HepG2 (cell line): ENCODE data around the gene SNX15. TPM values are rescaled to one million over a fixed set of nuclear protein-coding genes. Genes with fewer than 3 reads are reported as not detected.

Source experiments
- GTF2F1 ChIP-seq: fragments of 150-350 bp; IDR thresholded peaks from 2 replicates; pipeline ENCODE4 v1.6.1; 2014; ENCODE audit warnings: low read length
- NFYB ChIP-seq: sonication (generic); formaldehyde crosslinking; IDR thresholded peaks from 2 replicates; pipeline ENCODE4 v1.4.0; 2020; ENCODE audit warnings: missing genetic modification reagents
- TMF1 ChIP-seq: sonication (generic); formaldehyde crosslinking; IDR thresholded peaks from 2 replicates; pipeline ENCODE4 v1.8.1; 2022; ENCODE audit warnings: low read depth, missing genetic modification reagents
- ZBTB8A ChIP-seq: sonication (generic); formaldehyde crosslinking; IDR thresholded peaks from 2 replicates; pipeline ENCODE4 v1.4.0; 2020; ENCODE audit warnings: mild to moderate bottlenecking, low read depth, missing genetic modification reagents, borderline replicate concordance
- ZFP36L1 ChIP-seq: sonication (generic); formaldehyde crosslinking; IDR thresholded peaks from 2 replicates; pipeline ENCODE4 v1.8.0; 2022; ENCODE audit warnings: mild to moderate bottlenecking, missing genetic modification reagents, moderate library complexity
- ZNF431 ChIP-seq: sonication (generic); formaldehyde crosslinking; IDR thresholded peaks from 2 replicates; pipeline ENCODE4 v1.9.0; 2022; ENCODE audit warnings: missing genetic modification reagents, low read depth, mild to moderate bottlenecking, borderline replicate concordance
- ZNF605 ChIP-seq: sonication (generic); formaldehyde crosslinking; IDR thresholded peaks from 2 replicates; pipeline ENCODE4 v1.8.0; 2022; ENCODE audit warnings: mild to moderate bottlenecking, missing genetic modification reagents
- ZNF782 ChIP-seq: sonication (generic); formaldehyde crosslinking; IDR thresholded peaks from 2 replicates; pipeline ENCODE4 v1.4.0; 2020; ENCODE audit warnings: missing genetic modification reagents, mild to moderate bottlenecking, borderline replicate concordance
- polyA plus RNA-seq, 8 experiments: library from polyadenylated mRNA; depleted of rRNA in 3 of 8; stranded (reverse) in 7 of 8; unstranded in 1 of 8; fragments of >200 nt; fragmentation: Illumina TruSeq in 4 of 8; extraction: Trizol in 4 of 8; gene quantifications; 2 replicates each; pipeline versions ENCODE4 v1.2.1 to v1.2.3, GENCODE V29; 2011 to 2016; ENCODE audit warnings: low read depth in 4 of 8, missing spikeins in 1 of 8, mixed read lengths in 1 of 8; ENCODE audit not compliant: insufficient read depth in 1 of 8
- total RNA-seq, 5 experiments: library from RNA; depleted of rRNA; stranded (reverse); fragments of >200 nt; fragmentation: Illumina TruSeq; extraction: Trizol; gene quantifications; 2 replicates each; pipeline ENCODE4 v1.2.3, GENCODE V29; 2016; ENCODE audit warnings: low read depth in 1 of 5
- TF ChIP-seq, protein P1 (sequence below): IDR thresholded peaks from 2 replicates; pipeline ENCODE4 v1.6.1; 2016; ENCODE audit warnings: low read depth, missing genetic modification reagents, missing compliant biosample characterization
- TF ChIP-seq, protein P2 (sequence below): sonication (generic); formaldehyde crosslinking; conservative IDR thresholded peaks from 2 replicates; pipeline ENCODE4 v1.4.0; 2020; ENCODE audit warnings: missing genetic modification reagents
- TF ChIP-seq, protein P3 (sequence below): sonication (generic); formaldehyde crosslinking; IDR thresholded peaks from 2 replicates; pipeline ENCODE4 v1.5.0; 2020; ENCODE audit warnings: mild to moderate bottlenecking, missing genetic modification reagents
- TF ChIP-seq, protein P4 (sequence below): sonication (generic); formaldehyde crosslinking; IDR thresholded peaks from 2 replicates; pipeline ENCODE4 v1.4.0; 2020; ENCODE audit warnings: missing genetic modification reagents

SNX15 gene
- total and polyA plus RNA-seq, 2 of the 13 experiments (the other 11 are each of a cell fraction or from before 2014, with no cell fraction given), result 19.1 to 22.6 TPM

DNA sequence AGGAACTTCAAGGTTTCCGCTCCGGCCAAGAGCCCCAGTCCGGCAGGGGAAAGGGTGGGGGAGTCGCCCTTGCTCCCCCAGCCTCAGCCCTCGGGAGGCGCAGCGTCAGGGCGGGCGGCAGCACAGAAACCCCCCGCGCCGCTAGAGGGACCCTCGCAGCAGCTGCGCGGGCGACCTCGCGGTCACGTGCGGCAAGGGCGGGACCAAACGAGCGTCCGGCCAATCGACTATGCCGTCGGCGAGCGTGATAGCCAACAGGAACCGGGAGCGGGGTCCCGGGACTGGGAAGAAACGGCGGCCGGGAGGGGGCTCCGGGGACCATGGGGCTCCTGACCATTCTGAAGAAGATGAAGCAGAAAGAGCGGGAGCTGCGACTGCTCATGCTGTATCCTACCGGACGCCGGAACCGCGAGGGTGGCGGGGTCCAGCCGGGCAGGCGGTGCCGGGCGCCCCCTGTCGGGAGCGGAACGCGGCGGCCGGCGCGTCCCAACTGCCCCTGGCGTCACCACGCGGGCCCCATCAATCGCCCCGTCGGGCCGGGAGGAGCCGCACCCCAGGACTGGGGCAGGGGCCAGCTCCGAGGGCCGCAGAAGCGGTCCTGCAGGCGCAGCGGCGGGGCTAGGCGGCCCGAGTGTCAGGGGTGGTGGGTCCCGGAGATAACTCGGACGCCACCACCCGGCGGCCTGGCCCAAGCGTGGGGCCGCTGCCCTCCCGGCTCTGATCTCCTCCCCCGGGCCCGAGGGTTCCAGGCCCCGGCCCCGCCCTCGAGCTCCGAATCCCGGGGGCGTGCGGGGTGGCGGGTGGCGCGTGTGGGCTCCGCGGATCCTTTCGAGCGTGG lies 13.1 kb upstream of the SNX15 start, which contains the start of gene ARL2 (continued):
- peak; percentile 65 for TF ChIP-seq ZNF782 (CRISPR knock-in tag)
- peak; percentile 90 for TF ChIP-seq NFYB (CRISPR knock-in tag)
- no peak for TF ChIP-seq GTF2F1
- TF ChIP-seq, protein P1, sequence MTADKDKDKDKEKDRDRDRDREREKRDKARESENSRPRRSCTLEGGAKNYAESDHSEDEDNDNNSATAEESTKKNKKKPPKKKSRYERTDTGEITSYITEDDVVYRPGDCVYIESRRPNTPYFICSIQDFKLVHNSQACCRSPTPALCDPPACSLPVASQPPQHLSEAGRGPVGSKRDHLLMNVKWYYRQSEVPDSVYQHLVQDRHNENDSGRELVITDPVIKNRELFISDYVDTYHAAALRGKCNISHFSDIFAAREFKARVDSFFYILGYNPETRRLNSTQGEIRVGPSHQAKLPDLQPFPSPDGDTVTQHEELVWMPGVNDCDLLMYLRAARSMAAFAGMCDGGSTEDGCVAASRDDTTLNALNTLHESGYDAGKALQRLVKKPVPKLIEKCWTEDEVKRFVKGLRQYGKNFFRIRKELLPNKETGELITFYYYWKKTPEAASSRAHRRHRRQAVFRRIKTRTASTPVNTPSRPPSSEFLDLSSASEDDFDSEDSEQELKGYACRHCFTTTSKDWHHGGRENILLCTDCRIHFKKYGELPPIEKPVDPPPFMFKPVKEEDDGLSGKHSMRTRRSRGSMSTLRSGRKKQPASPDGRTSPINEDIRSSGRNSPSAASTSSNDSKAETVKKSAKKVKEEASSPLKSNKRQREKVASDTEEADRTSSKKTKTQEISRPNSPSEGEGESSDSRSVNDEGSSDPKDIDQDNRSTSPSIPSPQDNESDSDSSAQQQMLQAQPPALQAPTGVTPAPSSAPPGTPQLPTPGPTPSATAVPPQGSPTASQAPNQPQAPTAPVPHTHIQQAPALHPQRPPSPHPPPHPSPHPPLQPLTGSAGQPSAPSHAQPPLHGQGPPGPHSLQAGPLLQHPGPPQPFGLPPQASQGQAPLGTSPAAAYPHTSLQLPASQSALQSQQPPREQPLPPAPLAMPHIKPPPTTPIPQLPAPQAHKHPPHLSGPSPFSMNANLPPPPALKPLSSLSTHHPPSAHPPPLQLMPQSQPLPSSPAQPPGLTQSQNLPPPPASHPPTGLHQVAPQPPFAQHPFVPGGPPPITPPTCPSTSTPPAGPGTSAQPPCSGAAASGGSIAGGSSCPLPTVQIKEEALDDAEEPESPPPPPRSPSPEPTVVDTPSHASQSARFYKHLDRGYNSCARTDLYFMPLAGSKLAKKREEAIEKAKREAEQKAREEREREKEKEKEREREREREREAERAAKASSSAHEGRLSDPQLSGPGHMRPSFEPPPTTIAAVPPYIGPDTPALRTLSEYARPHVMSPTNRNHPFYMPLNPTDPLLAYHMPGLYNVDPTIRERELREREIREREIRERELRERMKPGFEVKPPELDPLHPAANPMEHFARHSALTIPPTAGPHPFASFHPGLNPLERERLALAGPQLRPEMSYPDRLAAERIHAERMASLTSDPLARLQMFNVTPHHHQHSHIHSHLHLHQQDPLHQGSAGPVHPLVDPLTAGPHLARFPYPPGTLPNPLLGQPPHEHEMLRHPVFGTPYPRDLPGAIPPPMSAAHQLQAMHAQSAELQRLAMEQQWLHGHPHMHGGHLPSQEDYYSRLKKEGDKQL (CRISPR knock-in tag), result no peak
- peak; percentile 83; the same call in 1 of the 2 replicates for TF ChIP-seq ZNF431
- TF ChIP-seq, protein P2, sequence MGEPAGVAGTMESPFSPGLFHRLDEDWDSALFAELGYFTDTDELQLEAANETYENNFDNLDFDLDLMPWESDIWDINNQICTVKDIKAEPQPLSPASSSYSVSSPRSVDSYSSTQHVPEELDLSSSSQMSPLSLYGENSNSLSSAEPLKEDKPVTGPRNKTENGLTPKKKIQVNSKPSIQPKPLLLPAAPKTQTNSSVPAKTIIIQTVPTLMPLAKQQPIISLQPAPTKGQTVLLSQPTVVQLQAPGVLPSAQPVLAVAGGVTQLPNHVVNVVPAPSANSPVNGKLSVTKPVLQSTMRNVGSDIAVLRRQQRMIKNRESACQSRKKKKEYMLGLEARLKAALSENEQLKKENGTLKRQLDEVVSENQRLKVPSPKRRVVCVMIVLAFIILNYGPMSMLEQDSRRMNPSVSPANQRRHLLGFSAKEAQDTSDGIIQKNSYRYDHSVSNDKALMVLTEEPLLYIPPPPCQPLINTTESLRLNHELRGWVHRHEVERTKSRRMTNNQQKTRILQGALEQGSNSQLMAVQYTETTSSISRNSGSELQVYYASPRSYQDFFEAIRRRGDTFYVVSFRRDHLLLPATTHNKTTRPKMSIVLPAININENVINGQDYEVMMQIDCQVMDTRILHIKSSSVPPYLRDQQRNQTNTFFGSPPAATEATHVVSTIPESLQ (CRISPR knock-in tag), result no peak
- TF ChIP-seq, protein P3, sequence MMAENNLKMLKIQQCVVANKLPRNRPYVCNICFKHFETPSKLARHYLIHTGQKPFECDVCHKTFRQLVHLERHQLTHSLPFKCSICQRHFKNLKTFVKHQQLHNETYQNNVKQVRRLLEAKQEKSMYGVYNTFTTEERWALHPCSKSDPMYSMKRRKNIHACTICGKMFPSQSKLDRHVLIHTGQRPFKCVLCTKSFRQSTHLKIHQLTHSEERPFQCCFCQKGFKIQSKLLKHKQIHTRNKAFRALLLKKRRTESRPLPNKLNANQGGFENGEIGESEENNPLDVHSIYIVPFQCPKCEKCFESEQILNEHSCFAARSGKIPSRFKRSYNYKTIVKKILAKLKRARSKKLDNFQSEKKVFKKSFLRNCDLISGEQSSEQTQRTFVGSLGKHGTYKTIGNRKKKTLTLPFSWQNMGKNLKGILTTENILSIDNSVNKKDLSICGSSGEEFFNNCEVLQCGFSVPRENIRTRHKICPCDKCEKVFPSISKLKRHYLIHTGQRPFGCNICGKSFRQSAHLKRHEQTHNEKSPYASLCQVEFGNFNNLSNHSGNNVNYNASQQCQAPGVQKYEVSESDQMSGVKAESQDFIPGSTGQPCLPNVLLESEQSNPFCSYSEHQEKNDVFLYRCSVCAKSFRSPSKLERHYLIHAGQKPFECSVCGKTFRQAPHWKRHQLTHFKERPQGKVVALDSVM, result no peak
- no peak; the same call in 1 of the 2 replicates for TF ChIP-seq TMF1 (CRISPR knock-in tag)
- TF ChIP-seq, protein P4, sequence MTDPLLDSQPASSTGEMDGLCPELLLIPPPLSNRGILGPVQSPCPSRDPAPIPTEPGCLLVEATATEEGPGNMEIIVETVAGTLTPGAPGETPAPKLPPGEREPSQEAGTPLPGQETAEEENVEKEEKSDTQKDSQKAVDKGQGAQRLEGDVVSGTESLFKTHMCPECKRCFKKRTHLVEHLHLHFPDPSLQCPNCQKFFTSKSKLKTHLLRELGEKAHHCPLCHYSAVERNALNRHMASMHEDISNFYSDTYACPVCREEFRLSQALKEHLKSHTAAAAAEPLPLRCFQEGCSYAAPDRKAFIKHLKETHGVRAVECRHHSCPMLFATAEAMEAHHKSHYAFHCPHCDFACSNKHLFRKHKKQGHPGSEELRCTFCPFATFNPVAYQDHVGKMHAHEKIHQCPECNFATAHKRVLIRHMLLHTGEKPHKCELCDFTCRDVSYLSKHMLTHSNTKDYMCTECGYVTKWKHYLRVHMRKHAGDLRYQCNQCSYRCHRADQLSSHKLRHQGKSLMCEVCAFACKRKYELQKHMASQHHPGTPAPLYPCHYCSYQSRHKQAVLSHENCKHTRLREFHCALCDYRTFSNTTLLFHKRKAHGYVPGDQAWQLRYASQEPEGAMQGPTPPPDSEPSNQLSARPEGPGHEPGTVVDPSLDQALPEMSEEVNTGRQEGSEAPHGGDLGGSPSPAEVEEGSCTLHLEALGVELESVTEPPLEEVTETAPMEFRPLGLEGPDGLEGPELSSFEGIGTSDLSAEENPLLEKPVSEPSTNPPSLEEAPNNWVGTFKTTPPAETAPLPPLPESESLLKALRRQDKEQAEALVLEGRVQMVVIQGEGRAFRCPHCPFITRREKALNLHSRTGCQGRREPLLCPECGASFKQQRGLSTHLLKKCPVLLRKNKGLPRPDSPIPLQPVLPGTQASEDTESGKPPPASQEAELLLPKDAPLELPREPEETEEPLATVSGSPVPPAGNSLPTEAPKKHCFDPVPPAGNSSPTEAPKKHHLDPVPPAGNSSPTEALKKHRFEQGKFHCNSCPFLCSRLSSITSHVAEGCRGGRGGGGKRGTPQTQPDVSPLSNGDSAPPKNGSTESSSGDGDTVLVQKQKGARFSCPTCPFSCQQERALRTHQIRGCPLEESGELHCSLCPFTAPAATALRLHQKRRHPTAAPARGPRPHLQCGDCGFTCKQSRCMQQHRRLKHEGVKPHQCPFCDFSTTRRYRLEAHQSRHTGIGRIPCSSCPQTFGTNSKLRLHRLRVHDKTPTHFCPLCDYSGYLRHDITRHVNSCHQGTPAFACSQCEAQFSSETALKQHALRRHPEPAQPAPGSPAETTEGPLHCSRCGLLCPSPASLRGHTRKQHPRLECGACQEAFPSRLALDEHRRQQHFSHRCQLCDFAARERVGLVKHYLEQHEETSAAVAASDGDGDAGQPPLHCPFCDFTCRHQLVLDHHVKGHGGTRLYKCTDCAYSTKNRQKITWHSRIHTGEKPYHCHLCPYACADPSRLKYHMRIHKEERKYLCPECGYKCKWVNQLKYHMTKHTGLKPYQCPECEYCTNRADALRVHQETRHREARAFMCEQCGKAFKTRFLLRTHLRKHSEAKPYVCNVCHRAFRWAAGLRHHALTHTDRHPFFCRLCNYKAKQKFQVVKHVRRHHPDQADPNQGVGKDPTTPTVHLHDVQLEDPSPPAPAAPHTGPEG (CRISPR knock-in tag), result no peak
- no peak; the same call in 1 of the 2 replicates for TF ChIP-seq ZBTB8A
- TF ChIP-seq ZNF605 (CRISPR knock-in tag), result peak; percentile 52; the same call in 1 of the 2 replicates
- no peak for TF ChIP-seq ZFP36L1 (CRISPR knock-in tag)
